ENCODE results near the gene CEP41. TPM values are rescaled to one million over a fixed set of nuclear protein-coding genes. Genes with fewer than 3 reads are reported as not detected.

CEP41 gene
- total RNA-seq, 1 experiment from 2014 or later, result 7.1 TPM

- TF ChIP-seq FOXP1 (CRISPR knock-in tag; IDR thresholded peaks at IDR 0.05; ENCODE audit: borderline replicate concordance), result no peak
- no peak for TF ChIP-seq IRF1 (CRISPR knock-in tag; IDR thresholded peaks at IDR 0.05)
- no peak for TF ChIP-seq ZMAT4 (CRISPR knock-in tag; IDR thresholded peaks at IDR 0.05)
- no peak for TF ChIP-seq ZNF121 (CRISPR knock-in tag; IDR thresholded peaks at IDR 0.05)
- no peak for TF ChIP-seq FOXJ3 (CRISPR knock-in tag; IDR thresholded peaks at IDR 0.05; ENCODE audit: borderline replicate concordance)
- TF ChIP-seq CTCF (IDR thresholded peaks at IDR 0.05), result no peak
- no peak for TF ChIP-seq E2F5 (CRISPR knock-in tag; IDR thresholded peaks at IDR 0.05)
- TF ChIP-seq SMAD3 (CRISPR knock-in tag; IDR thresholded peaks at IDR 0.05; ENCODE audit: borderline replicate concordance), result no peak
Observed at GRCh38 chr7:130358471-130358870, 82.3 kb downstream of the CEP41 start (continued).

- Mint-ChIP-seq H3K36me3 (peaks cover 12% of the 10 kb centered on the region), H3K4me3 (no peak overlapping the region), H3K4me1 (peaks cover 33% of the 10 kb centered on the region), H3K27ac (peak overlapping the region; percentile 88), H3K27me3 (ENCODE audit: low read depth) (no peaks in the 10 kb centered on the region; the same call in 1 of the 2 replicates), H3K9me3 (peaks cover 23% of the 10 kb centered on the region)
- CTCF ChIA-PET, result interaction anchor here (0.7 to 1.4 kb wide), 5 partner anchors 9 to 532 kb away, joined by 3 to 4 read pairs (median 3); no protein-coding TSS in a partner anchor
- POLR2A ChIA-PET, result interaction anchor here (1.3 kb wide), 1 partner anchor 84 kb away, joined by 4 read pairs; no protein-coding TSS in a partner anchor
- DNase-seq (ENCODE audit: low spot score), result no peak
- ATAC-seq, result no peak
- TF ChIP-seq ZNF423 (CRISPR knock-in tag; IDR thresholded peaks at IDR 0.05), result no peak
- TF ChIP-seq ZNF425 (CRISPR knock-in tag; conservative IDR thresholded peaks at IDR 0.05), result no peak
- no peak for TF ChIP-seq FOXP4 (CRISPR knock-in tag; IDR thresholded peaks at IDR 0.05)
- TF ChIP-seq FOXJ3 (CRISPR knock-in tag; IDR thresholded peaks at IDR 0.05; ENCODE audit: borderline replicate concordance), result no peak
- TF ChIP-seq MAX (CRISPR knock-in tag; IDR thresholded peaks at IDR 0.05), result no peak
- no peak for TF ChIP-seq IRF2 (CRISPR knock-in tag; IDR thresholded peaks at IDR 0.05; ENCODE audit: borderline replicate concordance, low read depth)
- TF ChIP-seq ZNF532 (CRISPR knock-in tag; IDR thresholded peaks at IDR 0.05; ENCODE audit: borderline replicate concordance), result no peak
- TF ChIP-seq USF1 (CRISPR knock-in tag; IDR thresholded peaks at IDR 0.05), result no peak
- no peak for TF ChIP-seq TCF7 (CRISPR knock-in tag; IDR thresholded peaks at IDR 0.05; ENCODE audit: low read depth)
- TF ChIP-seq SMAD3 (CRISPR knock-in tag; IDR thresholded peaks at IDR 0.05; ENCODE audit: borderline replicate concordance), result no peak
- TF ChIP-seq MLX (CRISPR knock-in tag; IDR thresholded peaks at IDR 0.05), result no peak
Observed at GRCh38 chr7:130356876-130357611, 83.8 kb downstream of the CEP41 start.
